Stimulated activated CD4-positive, alpha-beta T cell treated with anti-CD3 and anti-CD28 coated beads, Interleukin-15, amount 100 ng/mL, for 1 hour (primary cell): ENCODE data around the gene CCDC9B.

ENCODE experiments used
- DNase-seq, 2 donors: peaks; one replicate each; pipeline ENCODE4 v3.0.0-alpha.2; 2020; ENCODE audit warnings: low read depth in 1 of 2, low spot score in 1 of 2

CCDC9B gene

DNA sequence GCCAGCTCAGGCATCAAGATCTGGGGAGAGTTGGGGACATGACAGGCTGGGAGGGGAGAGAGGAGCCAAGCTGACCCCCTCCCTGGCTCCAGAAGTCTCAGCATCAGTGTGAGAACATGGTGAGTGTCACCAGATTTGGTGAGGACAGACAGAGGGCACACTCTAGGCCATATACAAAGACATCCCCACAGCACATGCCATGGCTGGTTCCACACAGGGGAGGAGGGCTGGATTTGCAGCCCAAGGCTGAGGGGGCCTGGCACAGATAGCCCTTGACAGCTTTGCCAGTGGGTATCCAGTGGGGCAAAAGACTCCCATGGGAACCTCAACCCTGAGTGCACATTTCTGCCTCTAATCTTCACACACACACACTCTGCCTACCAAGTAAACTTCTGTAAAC lies 47.7 kb downstream of the CCDC9B start:
- no peak for DNase-seq

DNA sequence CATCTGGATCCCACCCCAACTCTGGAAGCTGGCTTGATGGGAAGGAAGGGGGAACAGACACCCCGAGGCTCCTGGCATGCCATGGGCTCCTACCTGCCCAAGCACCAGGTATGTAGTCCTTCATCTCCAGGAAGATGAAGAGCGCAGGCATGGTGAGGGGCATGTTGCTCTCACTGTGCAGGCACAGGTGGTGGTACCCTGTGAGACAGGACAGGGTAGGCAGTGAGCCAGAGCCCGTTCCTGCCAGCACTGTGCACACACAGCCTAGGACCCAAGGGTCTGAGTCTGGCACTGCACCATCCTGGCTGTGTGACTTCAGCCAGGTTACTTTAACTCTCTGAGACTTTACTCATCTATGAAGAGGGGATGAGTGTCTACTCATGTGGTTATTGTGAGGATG lies 48.5 kb downstream of the CCDC9B start:
- no peak for DNase-seq

DNA sequence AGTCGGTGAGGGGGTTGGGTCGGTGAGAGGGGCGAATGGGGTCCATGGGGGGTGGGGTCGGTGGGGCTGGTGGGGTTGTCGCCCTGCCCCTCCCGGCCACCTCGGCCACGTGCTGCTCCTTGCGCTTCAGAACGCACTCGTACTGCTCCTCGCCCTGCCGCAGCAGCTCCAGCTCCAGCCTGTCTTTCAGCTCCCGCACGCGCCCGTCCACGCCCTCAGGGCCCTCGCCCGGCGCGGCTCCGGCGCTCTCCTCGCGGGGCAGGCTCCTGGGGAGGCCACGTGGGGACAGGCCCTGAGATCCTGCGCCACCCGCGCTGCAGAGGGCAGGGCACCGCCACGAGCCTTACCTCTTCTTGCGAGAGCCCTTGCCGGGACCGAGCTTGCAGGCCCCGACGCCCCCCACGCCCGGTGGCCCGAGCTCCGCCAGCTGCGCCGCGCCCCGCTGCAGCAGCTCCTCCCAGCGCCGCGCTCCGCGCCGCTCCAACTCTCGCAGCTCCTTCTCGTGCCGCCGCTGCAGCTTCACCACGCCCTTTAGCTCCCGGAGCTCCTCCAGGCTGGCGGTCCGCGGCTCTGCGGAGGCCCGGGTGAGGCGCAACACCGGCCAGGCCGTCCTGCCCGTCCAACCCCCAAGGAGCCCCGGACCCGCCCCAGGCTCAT lies 49.7 kb downstream of the CCDC9B start:
- DNase-seq: no peak

DNA sequence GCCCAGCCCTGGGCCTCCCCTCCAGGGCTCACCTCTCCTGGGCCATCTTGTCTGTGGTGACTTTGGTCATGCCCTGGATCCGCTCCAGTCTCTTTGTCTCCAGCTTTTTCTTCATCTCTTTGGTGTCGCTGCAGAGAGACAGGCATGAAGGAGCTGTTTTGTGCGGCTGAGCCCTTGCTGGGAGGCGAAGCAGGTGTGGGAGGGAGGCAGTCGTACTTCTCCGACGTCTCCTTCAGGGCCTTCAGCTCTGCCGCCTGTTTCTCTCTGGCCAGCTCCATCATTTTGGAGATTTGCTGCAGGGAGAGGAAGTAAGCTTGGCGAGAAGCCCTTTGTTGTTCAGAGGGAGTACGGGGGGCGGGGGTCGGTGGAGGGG lies 50.2 kb downstream of the CCDC9B start:
- DNase-seq: no peak

DNA sequence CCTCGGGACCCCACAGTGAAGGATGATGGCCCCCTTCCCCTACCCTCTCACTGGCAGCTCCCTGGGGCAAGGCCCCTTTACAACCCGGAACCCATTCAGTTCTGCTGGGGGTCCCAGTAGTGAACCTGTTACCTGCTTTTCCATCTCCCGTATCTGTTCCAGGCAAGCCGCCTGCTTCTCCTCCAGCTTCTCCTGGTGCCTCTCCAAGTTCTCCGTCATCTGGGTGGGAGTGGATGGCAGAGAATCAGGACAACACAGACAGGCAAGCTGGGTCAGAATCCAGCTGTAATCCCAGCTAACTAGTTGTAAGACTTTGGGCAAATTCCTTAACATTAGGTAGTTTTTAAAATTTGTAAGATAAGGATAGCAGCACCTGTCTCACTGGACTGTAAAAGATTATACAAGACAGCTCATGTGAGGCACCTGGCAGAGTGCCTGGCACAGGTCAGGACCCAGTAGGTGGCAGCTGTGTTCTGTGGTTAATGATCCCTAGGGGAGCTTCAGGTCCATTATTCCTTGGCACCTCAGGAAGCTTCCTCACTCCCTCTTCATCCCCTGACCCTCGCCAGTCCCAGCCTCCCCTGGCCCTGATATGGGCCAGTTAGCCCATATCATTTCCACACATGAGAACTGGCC lies 51.5 kb downstream of the CCDC9B start:
- no peak for DNase-seq

DNA sequence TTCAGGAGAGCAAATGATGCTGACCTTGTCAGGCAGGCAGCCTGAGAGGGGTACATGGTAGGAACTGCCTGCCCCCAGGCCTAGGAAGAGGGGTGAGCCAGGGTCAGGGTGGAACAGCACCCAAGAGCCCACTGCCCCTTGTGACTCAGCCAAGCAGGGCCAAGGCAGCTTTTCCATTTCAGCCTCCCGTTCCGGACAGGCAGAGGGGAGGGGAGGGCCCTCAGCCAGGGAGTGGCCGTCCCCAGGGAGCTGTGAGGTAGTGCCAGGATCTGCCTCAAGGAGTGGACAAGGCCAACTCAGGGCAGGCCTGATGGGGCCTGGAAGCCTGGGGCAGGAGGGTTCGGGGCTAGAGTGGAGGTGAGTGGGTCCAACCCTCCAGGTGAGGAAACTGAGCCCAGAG lies 52.8 kb downstream of the CCDC9B start:
- no peak for DNase-seq

DNA sequence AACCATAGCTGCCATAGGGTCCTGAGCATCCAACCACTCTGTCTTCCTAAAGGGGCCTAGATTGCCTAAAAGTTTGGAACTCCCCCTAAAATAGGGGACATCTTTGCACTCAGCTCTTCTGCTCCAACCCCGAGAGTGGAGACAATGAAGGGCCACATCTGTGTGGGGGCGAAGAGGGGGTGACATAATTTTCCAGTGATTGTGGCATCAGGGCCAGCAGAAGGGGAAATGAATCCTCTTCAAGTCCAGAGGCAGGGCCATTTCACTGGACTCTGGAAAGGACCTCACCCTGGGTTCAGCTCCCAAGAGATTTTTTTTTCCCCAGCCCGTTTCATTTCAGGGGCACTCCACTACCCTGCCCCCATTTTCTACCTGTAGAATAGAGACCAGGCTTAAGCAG lies 53.2 kb downstream of the CCDC9B start:
- DNase-seq: no peak

DNA sequence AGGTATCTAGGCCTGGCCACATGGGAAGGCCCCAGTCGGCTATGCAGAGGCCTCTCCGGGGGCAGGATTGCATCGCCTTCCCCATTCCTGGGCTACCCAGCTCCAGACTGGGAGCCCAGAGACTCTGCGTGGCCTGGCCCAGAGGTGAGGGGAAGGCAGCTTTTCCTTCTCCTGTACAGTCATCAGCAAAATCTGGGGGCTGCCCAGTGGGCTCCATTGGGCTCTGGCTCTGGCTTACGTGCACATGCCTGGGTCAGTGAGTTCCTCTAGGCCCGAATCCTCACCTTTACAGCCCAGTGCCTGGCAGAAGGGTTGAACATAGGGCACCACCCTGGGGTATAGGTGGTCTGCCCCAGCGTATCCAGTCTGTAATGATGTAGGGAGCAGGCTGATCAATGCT lies 53.9 kb downstream of the CCDC9B start:
- DNase-seq: no peak

DNA sequence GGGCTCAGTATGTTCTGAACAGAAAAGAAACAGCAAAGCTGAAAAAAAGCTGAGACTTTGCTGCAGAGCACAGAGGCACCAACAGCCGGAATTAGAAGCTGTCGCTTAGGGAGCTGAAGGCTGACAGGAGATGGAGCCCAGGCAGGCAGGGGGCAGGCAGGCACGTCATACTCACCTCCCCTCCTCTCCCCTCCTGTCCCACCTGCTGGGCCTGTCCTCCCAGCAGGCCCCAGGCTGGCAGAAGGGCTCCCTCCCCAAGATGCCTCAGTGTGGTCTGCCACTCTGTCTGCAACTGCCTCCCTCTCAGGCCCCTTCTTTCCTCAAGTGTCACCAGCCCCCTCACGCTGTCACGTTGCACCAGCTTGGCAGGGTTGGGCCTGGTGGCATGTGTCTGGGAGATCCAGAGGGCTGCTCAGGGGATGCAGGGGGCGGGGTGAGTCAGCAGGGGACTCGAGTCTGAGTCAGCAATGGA lies 54.6 kb downstream of the CCDC9B start:
- DNase-seq: no peak

DNA sequence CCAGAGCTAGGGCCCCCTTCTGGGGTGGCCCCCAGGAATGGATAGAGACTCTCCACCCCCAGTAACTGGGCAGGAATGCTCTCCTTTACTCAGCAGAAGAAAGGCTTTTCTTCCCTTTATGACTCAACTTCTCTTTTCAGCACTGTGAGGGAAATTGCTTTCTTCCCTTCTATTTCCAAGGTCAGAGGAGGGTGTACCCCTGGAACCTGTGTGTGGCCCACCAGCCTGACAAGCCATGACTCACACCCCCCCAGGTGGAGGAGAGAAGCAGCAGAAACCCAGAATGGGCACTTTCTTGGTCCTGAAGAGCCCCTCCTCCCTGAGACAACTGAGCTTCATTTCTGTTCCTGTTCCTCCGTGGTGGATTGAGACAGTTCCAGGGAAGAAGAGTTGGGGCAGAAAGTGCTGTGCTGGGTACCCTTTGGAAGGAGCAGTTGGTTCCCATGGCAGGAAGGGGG lies 55.2 kb downstream of the CCDC9B start:
- DNase-seq: no peak

DNA sequence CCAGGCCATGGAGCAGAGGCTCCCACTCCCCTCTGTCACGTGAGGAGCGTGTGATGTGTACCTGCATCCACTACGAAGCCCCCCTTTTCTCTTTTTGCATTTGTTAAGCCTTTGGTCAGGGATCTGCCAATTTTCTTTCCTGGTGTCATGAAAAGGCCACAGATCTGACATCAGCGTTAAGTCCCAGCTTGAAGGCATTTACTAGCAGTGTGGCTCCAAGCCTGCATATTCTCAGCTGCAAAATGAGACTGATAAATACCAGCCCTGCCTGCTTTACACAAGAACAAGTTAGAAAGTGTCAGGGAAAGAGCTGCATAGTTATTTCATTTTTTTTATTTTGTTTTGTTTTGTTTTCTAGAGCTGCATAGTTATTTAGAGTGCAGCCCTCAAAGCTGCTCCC lies 55.6 kb downstream of the CCDC9B start:
- DNase-seq: no peak

DNA sequence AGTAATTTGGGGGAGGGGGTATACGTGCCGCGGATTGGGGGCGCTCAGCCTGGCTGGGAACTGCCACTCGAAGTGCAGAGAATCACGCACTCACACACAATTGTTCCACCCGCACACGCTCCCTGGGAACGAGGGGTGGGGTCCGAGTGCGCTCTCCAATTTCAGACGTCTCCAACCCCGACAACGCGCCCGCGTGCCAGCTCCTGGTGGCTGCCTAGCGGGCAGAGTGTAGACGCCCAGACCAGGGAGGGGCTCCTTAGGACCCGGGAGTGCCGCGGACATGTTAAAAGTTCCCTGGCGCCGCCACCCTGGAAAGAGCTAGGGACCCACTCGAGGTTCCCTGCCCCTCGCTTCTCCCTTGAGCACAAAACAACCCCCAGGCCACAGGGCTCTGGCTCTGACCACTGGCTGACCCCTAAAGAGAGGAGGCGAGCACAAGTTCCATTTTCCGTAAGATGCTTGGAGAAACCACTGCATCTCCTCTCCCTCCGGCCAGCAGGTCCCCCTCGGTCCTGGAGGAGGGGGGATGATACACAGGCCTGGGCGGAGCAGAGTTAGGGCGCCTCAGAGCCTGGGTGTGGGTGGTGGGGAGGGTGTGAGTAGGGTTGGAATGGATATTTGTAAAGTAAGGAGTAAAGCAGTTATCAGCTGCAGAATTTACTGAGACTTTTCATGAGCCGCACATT lies 57.0 kb downstream of the CCDC9B start:
- DNase-seq: no peak

DNA sequence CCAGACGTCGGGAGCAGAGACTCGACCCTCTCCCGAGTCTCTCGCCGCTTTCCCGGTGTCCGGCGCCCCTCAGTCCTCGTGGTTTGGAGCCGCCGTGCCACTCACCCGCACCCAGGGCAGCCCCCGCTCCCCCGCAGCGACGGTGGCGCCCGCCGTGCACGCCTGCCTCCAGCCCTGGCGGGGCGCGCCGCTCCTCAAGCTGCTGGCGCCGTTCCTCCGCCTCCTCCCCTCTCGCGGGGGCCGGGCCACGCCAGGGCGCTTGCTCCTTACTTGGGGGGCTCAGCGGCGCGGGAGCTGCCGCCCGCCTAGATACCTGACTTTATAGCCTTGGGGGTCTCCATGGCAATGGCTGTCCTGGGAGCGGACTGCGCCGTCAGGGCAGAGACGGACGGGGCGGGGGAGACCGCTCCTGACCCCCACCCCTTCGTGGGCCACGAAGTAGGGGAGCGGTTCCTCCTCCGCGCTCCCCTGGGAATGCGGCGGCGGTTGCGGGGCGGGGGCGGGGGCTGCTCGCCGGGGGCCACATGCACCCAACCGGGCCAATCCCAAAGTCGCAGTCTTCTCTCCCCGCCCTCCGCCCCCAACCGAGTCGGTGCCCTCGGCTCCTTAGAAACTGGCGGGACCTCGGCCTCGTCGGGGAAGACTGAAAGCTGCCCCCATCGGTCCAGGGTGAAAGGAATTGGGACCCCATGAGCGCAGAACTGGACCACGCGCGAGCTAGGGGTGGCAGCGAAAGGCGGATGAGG lies 57.7 kb downstream of the CCDC9B start, which contains the start of gene ANKRD63:
Gene ANKRD63 (minus strand): TSS at position 196 of the 746 bp plus-strand sequence. CDS start 478 bp downstream, outside the sequence.
- DNase-seq: peak; percentile 21 to 23

DNA sequence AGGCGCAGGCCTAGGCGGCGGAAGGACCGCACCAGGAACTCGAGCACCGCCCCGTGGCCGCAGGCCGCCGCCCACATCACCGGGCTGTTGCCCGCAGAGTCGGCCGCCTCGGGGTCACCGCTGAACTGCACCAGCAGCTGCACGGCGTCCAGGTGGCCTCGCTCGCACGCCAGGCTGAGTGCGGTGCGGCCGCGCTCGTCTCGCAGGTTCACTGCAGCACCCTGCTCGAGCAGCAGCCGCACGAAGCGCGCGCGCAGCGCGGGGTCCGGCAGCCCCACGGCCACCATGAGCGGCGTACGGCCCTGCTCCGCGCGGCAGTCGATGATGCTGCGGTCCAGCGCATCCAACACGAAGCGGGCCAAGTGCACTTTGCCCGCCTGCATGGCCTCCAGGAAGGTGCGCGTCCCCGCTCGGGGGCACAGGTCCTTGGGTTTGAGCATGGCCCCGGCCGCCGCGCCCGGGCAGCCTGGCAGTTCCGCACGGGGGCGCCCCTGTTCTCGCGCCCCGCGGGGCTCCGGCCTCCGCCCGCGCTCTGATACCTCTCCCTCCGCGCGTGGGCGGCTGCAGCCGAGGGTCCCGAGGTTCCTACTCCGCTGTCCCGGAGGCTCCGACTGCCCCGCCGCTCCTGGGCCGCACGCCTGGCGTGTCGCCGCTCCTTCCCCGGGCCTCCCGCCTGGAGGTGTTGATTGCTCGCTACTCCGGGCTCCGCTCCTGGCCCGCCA lies 58.4 kb downstream of the CCDC9B start:
- peak; percentile 28 to 37 for DNase-seq

DNA sequence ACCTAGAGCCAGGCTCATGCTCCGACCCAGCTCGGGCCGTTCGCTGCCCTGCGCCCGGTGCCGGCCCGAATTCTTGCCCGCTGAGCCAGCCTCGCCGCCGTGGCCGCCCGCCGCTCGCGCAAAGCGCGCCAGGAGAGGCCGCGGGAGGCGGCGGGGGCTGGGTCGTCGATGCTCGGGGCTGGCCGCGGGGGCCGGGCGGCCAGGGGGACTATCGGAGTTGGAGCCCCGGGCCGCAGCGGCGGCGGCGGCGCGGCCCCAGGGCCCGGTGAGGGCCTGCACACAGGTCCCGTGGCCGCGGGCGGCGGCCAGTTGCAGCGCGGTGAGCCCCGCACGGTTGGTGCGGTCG lies 59.0 kb downstream of the CCDC9B start:
- no peak for DNase-seq
